ENCODE data around the gene ITPR1. TPM values are rescaled to one million over a fixed set of nuclear protein-coding genes. Genes with fewer than 3 reads are reported as not detected.

The ITPR1 gene
- polyA plus RNA-seq, 1 of the 3 experiments (the other 2 are of a cell fraction), result 5.9 TPM

DNA sequence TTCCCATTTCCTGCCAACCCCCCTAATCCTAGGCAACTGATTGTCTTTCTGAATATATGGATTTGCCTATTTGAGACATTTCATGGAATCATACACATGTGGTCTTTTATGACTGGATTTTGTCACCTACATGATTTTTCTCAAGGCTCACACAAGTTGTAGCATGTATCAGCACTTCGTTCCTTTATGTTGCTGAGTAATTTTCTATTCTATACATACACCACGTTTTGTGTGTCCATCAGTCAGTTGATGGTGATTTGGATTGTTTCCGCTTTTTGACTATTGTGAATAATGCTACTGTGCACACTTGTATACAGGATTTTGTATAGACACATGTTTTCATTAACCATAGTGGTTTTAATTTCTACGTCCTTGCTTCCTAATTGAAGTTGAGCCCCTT lies 203.1 kb downstream of the ITPR1 start (continued):
- TF ChIP-seq EZH2phosphoT487 (IDR thresholded peaks at IDR 0.05; ENCODE audit: borderline replicate concordance, low read depth), result no peak

DNA sequence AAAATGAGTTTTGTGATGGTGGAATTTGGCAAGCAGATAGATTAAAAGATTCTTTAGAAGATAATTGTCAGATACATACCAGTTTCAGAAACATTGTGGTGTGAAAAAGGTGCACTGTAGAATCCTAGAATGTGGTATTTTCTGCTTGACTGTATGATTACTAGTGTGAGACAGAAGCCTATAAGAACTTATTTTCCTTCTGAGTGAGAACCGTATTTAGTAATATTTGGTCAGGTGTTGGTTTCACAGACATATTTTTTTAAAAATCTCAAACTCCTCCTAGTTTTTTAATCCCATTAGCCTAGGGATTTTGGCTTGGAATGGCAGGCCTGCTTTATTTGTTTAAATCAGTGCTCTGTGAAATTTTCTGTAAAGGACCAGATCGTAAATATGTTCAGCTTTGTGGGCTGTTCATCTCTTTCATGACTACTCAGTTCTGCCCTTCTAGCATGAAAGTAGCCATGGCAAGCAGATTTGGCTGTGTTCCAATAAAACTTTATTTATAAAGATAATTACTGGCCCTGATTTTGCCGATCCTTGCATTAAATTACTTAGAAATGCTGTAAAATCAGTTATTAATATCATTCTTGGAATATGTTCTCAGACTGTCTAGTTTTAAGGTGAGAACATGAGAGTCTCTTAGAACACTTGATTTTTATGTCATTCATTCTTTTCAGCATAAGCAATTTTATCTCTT lies 205.1 kb downstream of the ITPR1 start:
- 90% methylated on average over 3 of the region's 3 CpGs for WGBS (ENCODE audit: low lambda C conversion rate)

More for the DNA sequence above, 205.1 kb downstream of the ITPR1 start:
- POLR2A ChIA-PET, result no interaction called here
- CTCF ChIA-PET, result interaction anchor here (2.3 kb wide), 1 partner anchor 13 kb away, joined by 6 read pairs; no protein-coding TSS in a partner anchor
- Histone ChIP-seq H3K36me3 (replicated peaks in 1 of 2; ENCODE audit: control insufficient read depth in 1 of 2, insufficient read depth in 2 of 2, low read length in 1 of 2) (peaks cover 0 to 32% of the 10 kb centered on the region in 2 experiments), H3K79me2 (ENCODE audit: insufficient read depth) (no peaks in the 10 kb centered on the region), H3K9ac (no peak overlapping the region), H3K4me3 (ENCODE audit: low read depth in 2 of 2, low read length in 1 of 2) (no peak overlapping the region), H3K9me3 (no peaks in the 10 kb centered on the region), H3K4me1 (ENCODE audit: control insufficient read depth in 1 of 2, insufficient read depth in 2 of 2, low read depth in 1 of 2, low read length in 1 of 2) (no peaks in the 10 kb centered on the region), H3K4me2 (no peak overlapping the region), H4K20me1 (ENCODE audit: insufficient read depth) (no peaks in the 10 kb centered on the region), H3K9me2 (no peaks in the 10 kb centered on the region), H3K27me3 (ENCODE audit: insufficient read depth) (no peaks in the 10 kb centered on the region), H2AFZ (ENCODE audit: low read depth) (no peak overlapping the region), H3F3A (replicated peaks; ENCODE audit: insufficient read depth) (peaks cover 7% of the 10 kb centered on the region), H3K27ac (ENCODE audit: low read depth in 2 of 2, low read length in 1 of 2) (no peak overlapping the region)
- TF ChIP-seq ELF1 (IDR thresholded peaks at IDR 0.05) (no peak), NFIC (IDR thresholded peaks at IDR 0.05; ENCODE audit: borderline replicate concordance) (no peak), RAD21 (IDR thresholded peaks at IDR 0.05; ENCODE audit: low read length) (no peak), TAF1 (IDR thresholded peaks at IDR 0.05; ENCODE audit: borderline replicate concordance, low read depth, low read length) (no peak), FOXJ3 (CRISPR knock-in tag; IDR thresholded peaks at IDR 0.05) (no peak), MXI1 (IDR thresholded peaks at IDR 0.05; ENCODE audit: low read depth, low read length) (no peak), EP300 (IDR thresholded peaks at IDR 0.05; ENCODE audit: borderline replicate concordance in 1 of 2, low read depth in 1 of 2, low read length in 1 of 2) (no peak), MEF2A (IDR thresholded peaks at IDR 0.05; ENCODE audit: borderline replicate concordance, low read depth) (no peak), CHD2 (IDR thresholded peaks at IDR 0.05; ENCODE audit: low read length, partially characterized antibody) (no peak), TEAD4 (IDR thresholded peaks at IDR 0.05; ENCODE audit: borderline replicate concordance, insufficient read depth) (no peak)
- TF ChIP-seq, protein P1, sequence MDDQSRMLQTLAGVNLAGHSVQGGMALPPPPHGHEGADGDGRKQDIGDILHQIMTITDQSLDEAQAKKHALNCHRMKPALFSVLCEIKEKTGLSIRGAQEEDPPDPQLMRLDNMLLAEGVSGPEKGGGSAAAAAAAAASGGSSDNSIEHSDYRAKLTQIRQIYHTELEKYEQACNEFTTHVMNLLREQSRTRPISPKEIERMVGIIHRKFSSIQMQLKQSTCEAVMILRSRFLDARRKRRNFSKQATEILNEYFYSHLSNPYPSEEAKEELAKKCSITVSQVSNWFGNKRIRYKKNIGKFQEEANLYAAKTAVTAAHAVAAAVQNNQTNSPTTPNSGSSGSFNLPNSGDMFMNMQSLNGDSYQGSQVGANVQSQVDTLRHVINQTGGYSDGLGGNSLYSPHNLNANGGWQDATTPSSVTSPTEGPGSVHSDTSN (IDR thresholded peaks at IDR 0.05), result no peak
- TF ChIP-seq, protein P2, sequence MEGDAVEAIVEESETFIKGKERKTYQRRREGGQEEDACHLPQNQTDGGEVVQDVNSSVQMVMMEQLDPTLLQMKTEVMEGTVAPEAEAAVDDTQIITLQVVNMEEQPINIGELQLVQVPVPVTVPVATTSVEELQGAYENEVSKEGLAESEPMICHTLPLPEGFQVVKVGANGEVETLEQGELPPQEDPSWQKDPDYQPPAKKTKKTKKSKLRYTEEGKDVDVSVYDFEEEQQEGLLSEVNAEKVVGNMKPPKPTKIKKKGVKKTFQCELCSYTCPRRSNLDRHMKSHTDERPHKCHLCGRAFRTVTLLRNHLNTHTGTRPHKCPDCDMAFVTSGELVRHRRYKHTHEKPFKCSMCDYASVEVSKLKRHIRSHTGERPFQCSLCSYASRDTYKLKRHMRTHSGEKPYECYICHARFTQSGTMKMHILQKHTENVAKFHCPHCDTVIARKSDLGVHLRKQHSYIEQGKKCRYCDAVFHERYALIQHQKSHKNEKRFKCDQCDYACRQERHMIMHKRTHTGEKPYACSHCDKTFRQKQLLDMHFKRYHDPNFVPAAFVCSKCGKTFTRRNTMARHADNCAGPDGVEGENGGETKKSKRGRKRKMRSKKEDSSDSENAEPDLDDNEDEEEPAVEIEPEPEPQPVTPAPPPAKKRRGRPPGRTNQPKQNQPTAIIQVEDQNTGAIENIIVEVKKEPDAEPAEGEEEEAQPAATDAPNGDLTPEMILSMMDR (IDR thresholded peaks at IDR 0.05), result no peak
- TF ChIP-seq, protein P3, sequence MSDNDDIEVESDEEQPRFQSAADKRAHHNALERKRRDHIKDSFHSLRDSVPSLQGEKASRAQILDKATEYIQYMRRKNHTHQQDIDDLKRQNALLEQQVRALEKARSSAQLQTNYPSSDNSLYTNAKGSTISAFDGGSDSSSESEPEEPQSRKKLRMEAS (IDR thresholded peaks at IDR 0.05; ENCODE audit: low read depth), result no peak
- TF ChIP-seq, protein P4, sequence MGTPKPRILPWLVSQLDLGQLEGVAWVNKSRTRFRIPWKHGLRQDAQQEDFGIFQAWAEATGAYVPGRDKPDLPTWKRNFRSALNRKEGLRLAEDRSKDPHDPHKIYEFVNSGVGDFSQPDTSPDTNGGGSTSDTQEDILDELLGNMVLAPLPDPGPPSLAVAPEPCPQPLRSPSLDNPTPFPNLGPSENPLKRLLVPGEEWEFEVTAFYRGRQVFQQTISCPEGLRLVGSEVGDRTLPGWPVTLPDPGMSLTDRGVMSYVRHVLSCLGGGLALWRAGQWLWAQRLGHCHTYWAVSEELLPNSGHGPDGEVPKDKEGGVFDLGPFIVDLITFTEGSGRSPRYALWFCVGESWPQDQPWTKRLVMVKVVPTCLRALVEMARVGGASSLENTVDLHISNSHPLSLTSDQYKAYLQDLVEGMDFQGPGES (IDR thresholded peaks at IDR 0.05; ENCODE audit: low read depth, low read length), result no peak
- TF ChIP-seq, protein P5, sequence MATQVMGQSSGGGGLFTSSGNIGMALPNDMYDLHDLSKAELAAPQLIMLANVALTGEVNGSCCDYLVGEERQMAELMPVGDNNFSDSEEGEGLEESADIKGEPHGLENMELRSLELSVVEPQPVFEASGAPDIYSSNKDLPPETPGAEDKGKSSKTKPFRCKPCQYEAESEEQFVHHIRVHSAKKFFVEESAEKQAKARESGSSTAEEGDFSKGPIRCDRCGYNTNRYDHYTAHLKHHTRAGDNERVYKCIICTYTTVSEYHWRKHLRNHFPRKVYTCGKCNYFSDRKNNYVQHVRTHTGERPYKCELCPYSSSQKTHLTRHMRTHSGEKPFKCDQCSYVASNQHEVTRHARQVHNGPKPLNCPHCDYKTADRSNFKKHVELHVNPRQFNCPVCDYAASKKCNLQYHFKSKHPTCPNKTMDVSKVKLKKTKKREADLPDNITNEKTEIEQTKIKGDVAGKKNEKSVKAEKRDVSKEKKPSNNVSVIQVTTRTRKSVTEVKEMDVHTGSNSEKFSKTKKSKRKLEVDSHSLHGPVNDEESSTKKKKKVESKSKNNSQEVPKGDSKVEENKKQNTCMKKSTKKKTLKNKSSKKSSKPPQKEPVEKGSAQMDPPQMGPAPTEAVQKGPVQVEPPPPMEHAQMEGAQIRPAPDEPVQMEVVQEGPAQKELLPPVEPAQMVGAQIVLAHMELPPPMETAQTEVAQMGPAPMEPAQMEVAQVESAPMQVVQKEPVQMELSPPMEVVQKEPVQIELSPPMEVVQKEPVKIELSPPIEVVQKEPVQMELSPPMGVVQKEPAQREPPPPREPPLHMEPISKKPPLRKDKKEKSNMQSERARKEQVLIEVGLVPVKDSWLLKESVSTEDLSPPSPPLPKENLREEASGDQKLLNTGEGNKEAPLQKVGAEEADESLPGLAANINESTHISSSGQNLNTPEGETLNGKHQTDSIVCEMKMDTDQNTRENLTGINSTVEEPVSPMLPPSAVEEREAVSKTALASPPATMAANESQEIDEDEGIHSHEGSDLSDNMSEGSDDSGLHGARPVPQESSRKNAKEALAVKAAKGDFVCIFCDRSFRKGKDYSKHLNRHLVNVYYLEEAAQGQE (IDR thresholded peaks at IDR 0.05; ENCODE audit: low read depth, low read length), result no peak
- no peak for DNase-seq

All from SK-N-SH (cell line).